ENCODE results near the gene OR2V2. TPM values are rescaled to one million over a fixed set of nuclear protein-coding genes. Genes with fewer than 3 reads are reported as not detected.

The OR2V2 gene
- total RNA-seq, 1 donor, result not detected

GRCh38 chr5:181160152-181160754 is 12.9 kb downstream of the OR2V2 start:
- TF ChIP-seq CTCF (IDR thresholded peaks at IDR 0.05; ENCODE audit: insufficient read depth, low read length), result no peak
- DNase-seq (ENCODE audit: low read depth), result peak; percentile 51
- H3K4me3 ChIP-seq (ENCODE audit: low read depth, low read length), result peak overlapping the region; percentile 59

GRCh38 chr5:181160755-181161533 is 13.6 kb downstream of the OR2V2 start:
- peak; percentile 74 for DNase-seq (ENCODE audit: low read depth)
- H3K4me3 ChIP-seq (ENCODE audit: low read depth, low read length), result peak overlapping the region; percentile 27

- no peak for DNase-seq (ENCODE audit: low read depth)
- TF ChIP-seq CTCF (IDR thresholded peaks at IDR 0.05; ENCODE audit: insufficient read depth, low read length), result no peak
- peak overlapping the region; percentile 27 for H3K4me3 ChIP-seq (ENCODE audit: low read depth, low read length)
These were observed 14.3 kb downstream of the OR2V2 start for GRCh38 chr5:181161534-181162175.

GRCh38 chr5:181163487-181164075 is 16.2 kb downstream of the OR2V2 start:
- DNase-seq (ENCODE audit: low read depth), result no peak

GRCh38 chr5:181164076-181164952 is 16.9 kb downstream of the OR2V2 start:
- H3K4me3 ChIP-seq (ENCODE audit: low read depth, low read length), result no peak overlapping the region
- DNase-seq (ENCODE audit: low read depth), result peak; percentile 31
- TF ChIP-seq CTCF (IDR thresholded peaks at IDR 0.05; ENCODE audit: insufficient read depth, low read length), result no peak

More at GRCh38 chr5:181163487-181164075, 16.2 kb downstream of the OR2V2 start:
- no peak overlapping the region for H3K4me3 ChIP-seq (ENCODE audit: low read depth, low read length)
- no peak for TF ChIP-seq CTCF (IDR thresholded peaks at IDR 0.05; ENCODE audit: insufficient read depth, low read length)

GRCh38 chr5:181166812-181167733 is 19.7 kb downstream of the OR2V2 start:
- no peak overlapping the region for H3K4me3 ChIP-seq (ENCODE audit: low read depth, low read length)
- no peak for DNase-seq (ENCODE audit: low read depth)
- no peak for TF ChIP-seq CTCF (IDR thresholded peaks at IDR 0.05; ENCODE audit: insufficient read depth, low read length)

All from fibroblast of the aortic adventitia (primary cell).